Left kidney (tissue), 8 donors: ENCODE results near the gene LRFN2. TPM values are rescaled to one million over a fixed set of nuclear protein-coding genes. Genes with fewer than 3 reads are reported as not detected.

ENCODE experiments used
- DNase-seq: peaks from one replicate; pipeline ENCODE4 v3.0.0-alpha.2; 2013
- long read RNA-seq, 8 donors: transcript quantifications; one replicate each; lab custom pipeline, GENCODE V29; 2026
- polyA plus RNA-seq: library from polyadenylated mRNA; unstranded; fragments of 120-200 nt; gene quantifications from one replicate; pipeline ENCODE4 v1.2.1, GENCODE V29; 2013; ENCODE audit not compliant: insufficient read length

LRFN2 gene
- 0.81 TPM for polyA plus RNA-seq
- long read RNA-seq, donor 1: 0 reads
- long read RNA-seq, donor 2: 0 reads
- long read RNA-seq, donor 3: 0 reads
- long read RNA-seq, donor 4: 0 reads
- long read RNA-seq, donor 5: 0 reads
- long read RNA-seq, donor 6, partial matches to known transcripts: 0 of 1 reads
- long read RNA-seq, donor 6, other reads (novel, unspliced or antisense): 0 of 1 reads
- long read RNA-seq, donor 7: 0 reads
- long read RNA-seq, donor 8: 0 reads

DNA sequence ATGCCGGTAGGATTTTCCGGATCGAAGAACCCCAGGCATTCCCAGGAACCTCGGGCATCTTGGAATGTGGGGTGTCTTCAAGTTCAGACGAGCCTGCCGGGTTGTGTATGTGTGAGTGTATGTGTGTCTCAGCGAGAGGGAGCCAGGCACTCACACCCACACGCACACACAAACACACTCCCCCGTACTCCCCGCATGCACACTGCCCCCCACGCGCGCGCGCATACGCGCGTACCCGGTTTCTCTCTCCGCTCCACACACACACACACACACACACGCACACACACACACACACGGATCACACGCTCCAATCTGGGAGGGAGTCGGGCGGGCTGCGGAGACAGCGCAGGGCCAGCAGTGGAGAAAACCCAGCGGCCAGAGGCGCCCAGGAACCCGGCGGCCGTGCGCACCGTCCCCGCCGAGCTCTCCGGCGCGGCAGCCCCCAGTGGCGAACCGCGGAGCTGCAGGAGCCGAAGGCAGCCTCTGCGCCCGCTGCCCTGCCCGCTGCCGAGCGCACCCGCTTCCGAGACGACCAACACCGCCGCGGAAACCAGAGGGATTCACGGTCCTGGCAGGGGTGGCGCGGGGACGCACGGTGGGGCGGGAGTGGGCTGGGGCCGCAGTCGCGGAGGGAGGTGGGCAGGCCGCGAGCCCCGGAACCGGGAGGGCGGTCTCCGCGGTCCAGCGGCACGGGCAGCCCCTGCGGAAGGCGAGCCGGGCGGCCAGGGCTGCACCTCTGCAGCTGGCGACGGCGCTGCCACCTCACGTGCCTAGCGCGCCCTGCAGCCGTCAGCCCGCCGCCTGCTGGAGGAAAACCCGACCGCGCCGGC, at the start of gene LRFN2:
TSS of gene LRFN2 (minus strand) at position 125 of the 830 bp plus-strand sequence.
- peak; percentile 78 for DNase-seq

DNA sequence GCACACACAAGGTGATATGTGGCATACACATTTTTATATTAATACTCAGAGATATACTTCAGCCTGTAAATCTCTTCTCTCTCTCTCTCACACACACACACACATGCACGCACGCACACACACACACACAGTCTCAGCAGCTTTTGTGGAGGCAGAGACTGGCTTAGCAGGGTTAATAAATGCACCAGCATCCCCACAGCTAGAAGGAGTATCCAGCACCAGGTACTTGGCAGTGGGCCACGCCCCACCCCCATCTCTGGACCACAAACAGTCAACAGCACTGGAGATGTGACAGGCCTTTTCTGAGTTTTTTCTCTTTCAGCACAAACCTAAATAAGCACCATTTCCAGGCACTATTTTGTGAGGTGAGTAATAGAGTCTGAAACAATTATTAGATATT, 47.3 kb upstream of the LRFN2 start:
- DNase-seq: no peak

DNA sequence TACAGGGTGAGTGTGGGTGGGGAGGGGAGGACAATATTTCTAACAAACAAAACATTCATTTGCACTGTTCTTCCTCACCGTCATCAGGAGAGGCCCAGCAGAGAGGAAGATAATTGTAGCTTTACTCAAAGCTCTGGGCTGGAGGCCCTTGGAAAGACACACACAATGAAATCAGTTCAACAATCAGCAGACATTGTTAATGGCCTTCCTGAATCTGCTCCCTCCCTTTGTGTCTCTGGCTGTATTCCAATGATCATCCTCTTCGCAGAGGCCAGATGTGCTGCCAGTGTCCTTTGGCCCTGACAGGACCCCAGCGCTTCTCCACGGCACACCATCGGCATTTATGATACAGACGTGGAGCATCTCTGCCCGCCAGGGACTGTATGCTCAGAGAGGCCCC, 44.6 kb upstream of the LRFN2 start:
- no peak for DNase-seq

DNA sequence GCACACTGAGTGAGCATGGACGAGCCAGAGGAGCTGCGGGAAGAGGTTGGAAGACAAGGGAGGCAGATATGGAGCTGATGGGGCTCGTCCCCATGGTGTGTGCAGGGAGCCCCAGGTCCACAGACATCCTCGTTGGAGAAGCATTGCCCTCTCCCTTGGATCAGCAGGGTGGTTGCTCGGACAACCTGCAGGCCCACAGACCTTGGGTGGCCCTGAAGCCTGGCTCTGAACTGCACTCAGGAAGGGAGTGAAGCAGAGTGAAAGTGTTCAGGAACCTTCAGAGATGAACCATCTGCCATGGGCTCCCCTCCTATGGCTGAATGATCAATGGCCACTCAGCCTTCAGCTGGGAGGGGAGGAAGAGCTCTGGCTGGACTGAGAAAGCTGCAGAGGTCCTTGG, 43.3 kb upstream of the LRFN2 start:
- DNase-seq: no peak

DNA sequence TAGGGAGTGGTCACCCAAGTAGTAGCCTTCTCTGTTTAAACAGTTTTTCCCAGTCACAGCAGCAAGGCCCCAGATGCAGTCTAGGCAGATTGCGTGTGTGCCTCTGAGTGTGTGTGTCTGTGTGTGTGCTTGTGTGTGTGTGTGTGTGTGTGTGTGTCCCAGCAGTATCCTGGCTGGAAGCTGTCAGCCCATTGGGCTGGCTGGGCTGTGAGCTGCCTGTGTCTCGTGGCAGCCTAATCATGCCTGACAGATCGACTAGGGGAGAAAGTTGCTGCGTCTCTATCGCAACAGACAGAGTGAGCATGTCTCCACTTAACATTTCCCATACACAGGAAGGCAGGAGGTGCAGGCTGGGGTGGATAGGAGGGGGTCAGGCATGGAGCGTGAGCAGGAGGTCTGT, 42.9 kb upstream of the LRFN2 start:
- peak; percentile 30 for DNase-seq

DNA sequence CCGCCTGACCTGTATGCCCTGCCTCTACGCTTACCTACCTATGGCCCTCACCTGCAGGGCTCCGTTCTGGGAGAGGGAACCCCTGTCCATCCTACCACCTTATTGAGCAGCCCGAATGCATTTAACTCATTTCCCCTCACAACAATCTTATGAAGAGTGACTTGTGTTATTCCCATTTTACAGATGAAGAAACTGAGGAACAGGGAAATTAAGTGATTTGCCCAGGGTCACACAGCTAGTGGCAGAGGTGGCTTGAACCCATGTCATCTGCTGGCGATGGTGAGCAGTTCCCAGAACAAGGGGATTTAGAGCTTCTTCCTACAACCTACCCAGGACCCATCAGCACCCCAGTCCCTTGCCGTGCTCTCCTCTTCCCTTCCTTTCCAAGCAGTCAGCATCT, 42.3 kb upstream of the LRFN2 start:
- no peak for DNase-seq

DNA sequence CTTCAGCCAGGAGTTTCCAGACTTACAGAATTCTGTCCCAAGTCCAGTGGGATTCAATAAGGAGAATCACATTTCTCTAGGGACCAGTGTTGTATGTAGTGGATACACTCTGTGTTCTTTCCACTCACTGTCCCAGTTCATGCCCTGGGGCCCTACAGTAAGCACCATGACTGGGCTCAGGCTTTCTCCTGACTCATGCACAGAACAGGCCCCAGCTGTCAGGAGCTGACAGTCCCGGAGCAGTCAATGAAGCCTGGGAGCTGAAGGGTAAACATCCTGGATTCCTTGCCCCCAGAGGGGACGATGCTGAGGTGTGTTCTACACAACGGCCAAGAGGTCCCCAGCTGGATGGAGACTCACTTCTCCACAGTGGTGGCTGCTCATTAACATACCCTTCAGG, 40.2 kb upstream of the LRFN2 start:
- DNase-seq: no peak

DNA sequence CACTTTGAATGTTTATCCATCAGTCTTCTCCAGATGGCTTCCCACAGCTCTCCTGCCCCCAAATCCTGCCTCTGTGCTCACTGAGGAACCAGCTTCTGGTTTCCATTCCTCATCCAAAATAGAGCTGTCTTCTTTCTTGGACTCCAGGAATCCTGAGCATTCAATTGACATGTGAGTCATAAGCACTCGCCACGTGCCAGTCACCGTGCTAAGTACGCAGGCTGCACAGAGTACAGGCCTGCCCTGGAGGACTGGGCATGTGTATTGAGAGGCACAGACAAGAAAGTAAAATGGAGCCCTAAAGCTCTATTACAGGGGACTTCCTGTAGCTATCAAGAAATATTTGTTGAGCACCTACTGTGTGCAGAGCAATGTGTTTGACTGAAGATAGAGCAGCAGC, 39.7 kb upstream of the LRFN2 start:
- DNase-seq: no peak

DNA sequence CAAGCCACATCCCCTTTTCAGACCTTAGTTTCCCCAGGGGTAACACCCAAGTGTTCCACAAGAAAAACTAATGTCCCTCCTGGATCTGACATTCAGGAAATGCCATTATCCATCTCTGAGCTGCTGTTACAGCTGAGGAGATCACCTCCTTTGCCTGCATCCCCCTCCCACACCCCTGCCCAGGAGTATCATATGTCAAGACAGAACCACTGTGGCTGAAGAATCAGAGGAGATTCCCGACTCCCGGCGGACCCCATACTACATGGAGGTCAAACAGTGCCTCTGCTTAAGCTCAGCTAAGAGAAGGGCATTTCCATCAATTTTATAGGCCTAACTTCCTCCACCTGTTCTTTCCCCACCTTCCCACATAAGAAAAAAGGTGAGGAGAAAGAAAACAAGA, 36.8 kb upstream of the LRFN2 start:
- no peak for DNase-seq

DNA sequence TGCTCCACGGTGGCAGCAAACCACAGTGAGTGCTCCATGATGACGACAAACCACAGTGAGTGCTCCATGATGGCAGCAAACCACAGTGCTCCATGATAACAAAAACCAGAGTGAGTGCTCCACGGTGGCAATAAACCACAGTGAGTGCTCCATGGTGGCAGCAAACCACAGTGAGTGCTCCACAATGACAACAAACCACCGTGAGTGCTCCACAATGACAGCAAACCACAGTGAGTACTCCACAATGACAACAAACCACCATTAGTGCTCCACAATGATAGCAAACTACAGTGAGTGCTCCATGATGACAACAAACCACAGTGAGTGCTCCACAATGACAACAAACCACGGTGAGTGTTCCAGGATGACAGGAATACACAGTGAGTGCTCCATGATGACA, 36.0 kb upstream of the LRFN2 start:
- no peak for DNase-seq

DNA sequence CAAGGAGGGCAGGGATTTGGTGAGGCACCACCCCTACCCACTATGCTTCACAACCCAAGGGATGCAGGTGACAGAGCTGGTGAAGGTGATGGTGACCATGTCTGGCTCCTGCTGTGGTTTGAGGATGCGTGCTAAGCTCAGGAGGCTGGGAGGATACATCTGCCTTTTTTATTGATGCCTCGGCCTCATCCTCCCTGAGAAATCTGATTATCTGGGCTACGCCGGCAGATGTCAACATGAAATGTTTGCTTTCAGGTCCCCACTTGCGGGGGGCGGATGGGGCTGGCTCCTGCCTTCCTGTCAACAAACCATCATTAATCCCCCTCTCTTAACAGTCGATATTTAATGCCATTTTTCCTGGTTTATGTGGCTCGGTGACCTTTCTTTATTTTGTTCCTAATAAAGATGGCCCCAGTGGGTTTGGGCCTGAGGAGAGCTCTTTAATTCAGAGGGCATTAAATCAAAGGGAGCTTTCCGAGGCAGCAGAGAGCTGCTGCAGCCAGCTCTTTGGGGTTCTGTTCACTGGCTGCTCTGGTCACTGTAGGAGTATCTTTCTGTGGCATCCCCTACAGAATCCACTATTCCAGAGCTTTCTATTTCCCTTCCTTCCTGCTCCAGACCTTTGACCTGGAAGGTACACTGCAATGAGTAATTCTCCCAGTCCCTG, 33.5 kb upstream of the LRFN2 start:
- no peak for DNase-seq

DNA sequence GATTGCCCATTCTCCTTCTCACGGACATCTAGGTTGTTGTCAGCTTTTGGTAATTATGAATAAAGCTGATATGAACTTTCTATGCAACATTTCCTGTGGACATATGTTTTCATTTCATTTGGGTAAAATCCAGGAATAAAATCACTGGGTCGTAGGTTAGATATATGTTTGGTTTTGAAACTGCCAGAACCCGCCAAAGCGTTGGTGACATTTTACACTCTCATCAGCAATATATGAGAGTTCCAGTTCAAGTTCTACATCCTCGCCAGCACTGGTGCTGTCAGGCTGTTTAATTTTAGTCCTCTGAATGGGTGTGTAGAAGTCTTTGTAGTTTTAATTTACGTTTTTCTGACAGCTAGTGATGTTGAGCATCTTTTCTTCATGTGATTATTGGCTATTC, 27.5 kb upstream of the LRFN2 start:
- no peak for DNase-seq

DNA sequence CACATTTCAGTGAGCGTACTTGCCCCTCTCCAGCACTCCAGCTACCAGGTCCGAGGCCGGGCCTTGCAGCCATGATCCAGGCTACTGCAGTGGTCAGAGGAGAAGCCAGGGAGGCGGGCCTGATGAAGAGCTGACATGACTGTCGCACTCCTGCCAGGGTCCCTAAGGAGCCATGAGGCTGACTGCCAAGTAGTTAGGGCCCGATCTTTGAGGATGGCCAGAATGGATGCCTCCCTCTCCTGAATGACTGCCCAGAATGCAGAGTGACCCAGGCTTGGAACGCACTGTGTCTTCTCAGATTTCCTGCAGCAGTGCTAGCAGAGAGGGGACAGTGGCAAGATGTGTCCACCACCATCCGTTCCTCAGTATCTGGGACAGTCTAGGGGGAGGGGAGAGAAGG, 24.7 kb upstream of the LRFN2 start:
- DNase-seq: no peak

DNA sequence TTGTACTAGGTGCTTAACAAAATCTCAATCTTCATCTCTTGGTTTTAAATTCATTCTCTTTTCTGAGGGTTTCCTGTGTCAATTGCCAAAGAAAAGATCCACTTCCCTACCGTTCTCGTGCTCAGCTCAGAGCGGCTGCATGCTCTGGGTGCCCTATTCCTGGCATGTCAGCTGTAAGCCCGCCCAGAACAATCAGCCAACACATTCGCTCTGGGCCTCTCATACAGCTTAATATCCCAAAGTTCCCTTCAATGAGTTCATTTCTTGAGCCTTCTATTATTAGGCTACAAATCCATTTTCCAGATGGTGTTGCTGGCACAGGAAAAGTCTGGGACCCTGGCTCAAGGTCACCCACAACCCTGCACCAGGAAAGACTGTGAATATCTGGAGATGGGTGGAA, 24.3 kb upstream of the LRFN2 start:
- no peak for DNase-seq

DNA sequence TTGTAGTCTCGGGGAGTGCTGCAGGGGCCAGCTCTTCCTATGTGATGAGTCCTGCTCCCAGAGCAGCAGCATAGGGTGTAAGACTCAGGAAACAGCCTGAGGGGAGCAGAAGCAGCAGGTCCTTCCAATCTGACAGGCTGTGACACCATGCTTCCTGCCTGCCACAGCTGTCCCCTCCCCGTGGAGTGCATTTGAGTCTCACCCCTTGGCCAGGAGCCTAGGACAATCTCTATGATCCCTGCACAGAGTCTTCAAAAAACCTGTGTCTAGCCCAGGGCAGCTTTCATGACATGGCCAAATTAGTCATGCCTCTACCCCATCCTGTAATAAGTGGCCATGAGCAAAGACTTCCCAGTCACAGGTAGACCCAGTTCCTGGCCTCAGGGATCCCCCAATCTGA, 23.1 kb upstream of the LRFN2 start:
- DNase-seq: no peak

DNA sequence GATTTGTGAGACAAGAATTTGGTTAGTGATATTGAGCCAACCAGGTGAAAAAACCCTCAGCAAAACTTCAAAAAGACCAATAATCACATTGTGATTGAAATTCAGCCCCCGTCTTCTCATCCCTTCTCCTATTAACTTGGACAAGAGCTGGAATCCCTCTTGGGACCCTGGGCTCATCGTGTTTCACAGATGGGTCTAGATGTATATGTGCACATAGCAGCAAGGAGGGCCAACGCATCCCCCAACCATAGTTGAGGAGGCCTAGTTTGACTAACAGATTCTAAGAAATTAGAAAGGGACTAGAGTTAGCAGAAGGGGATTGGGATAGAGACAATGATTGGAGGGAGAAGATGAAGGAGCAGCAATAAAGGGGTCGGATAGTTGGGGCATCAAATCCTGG, 19.8 kb upstream of the LRFN2 start:
- no peak for DNase-seq

DNA sequence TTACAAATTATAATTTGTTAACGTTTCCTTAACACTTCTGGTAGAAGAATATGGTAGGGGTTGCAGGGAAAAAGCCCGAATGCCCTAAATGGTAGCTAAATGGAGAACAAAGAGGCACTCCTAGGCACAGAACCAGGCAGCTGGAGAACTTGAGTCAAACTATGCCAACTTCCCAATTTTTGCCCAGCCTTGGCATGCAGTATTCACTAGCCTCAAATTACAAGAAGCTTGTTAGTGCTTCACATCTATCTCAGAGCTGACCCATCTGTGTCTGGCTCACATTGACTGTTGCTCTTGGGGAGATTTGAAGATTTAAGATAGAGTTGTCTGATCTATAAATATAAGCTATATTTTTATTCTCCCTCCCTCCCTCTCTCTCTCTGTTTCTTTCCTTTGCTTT, 19.4 kb upstream of the LRFN2 start:
- DNase-seq: no peak

DNA sequence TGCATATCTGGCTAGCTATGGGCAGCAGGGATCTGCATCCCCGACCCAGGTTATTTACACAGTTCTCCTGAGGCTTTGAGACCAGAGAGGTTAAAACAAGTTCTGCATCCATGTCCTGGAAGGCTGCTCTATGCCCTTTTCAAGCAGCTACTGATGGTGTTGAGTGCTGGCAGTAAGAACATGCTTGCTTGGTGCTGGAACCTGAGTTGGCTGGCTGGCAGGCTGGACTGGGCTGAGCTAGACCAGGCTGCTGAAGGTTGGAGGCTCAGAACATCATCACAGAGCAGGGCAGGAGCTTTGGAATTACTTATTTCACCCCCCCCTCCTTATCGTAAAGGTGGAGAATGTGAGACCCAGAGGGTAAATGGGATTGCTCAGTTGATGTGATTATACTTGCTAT, 16.9 kb upstream of the LRFN2 start:
- DNase-seq: no peak

DNA sequence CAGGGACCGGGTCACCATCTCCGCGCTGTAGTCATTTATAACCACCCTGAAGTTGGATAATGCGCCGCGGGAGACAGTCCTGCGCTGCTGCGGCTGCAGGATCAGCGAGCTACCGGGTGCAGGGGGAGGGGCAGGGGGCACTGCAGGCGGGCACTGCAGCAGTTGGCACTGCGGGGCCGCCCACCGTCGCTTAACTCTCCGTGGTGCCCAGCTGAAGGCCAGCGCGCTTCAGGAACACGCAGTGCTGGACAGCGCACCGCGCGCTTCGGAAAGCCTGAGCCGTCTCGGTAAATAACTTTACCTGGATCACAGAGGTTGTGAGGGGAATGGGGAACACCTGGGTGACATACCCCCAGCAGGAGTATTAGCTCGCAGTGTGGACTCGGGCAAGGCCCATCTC, 12.4 kb upstream of the LRFN2 start:
- peak; percentile 71 for DNase-seq

DNA sequence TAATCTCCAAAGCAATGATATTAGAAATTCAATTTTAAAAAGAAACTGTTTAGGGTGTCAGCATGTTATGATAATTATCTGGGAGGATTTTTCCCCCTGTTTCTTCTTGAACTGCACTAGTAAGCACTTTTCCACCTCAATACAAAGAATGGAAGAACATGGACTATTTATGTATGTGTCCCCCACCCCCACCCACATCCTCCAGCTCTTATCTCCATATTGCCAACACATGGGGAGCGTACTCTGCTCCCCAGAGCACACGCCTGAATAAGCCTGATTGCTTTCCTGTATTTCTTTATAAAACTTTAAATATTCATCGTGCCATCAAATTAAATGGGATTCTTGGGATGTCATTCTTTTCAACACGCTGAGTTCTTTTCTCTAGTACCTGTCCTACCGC, 11.4 kb upstream of the LRFN2 start:
- DNase-seq: no peak

DNA sequence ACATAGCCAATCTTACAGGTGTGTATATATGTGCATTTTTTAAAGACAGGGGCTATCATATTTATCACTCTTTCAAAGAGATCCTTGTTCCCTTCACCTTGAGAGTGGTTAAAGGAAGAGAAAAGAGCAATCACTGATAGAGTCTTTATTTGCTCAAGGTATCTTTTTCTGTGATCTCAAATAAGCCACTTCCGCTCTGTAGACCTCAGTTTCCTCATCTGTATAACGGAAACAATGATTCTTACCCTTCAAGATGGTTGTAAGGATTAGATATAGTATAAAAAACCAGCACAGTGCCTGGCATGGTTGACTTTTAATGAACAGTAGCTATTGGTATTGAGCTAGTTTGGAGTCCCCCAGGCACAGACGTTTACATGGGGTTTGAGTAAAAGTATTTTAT, 10.1 kb upstream of the LRFN2 start:
- DNase-seq: no peak

DNA sequence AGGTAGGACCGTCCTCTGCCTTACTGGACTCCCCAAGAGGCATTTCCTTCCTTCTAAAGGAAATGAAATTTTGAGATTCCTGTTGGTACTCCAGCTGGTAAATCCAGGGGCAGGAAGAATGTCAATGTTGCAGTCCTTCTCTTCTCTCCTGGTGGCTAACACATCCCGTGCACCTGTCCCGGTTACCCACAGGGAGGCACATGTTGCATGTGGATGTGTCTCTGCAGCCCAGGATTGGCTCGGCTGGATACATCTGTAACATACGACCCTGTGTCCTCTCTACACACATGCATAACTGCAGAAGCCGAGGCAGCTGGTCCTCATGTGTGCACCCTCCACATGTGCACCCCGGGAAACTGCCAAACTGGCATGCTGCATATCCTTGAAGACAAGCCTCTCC, 1.3 kb upstream of the LRFN2 start:
- DNase-seq: no peak

DNA sequence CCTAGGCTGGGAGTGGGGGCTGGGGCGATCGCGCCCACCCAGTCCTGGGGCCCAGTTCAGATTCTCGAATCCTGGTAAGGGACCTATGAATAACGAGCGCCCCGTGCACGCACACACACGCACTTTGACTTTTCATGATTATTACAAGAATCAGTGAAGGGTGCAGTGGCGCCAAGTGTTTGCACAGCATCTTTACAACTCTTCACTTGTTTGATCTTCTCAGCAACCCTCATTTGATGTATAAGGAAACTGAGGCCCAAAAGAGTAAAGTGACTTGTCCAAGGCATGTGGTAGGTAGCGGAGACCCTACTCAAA, 863 bp upstream of the LRFN2 start:
- no peak for DNase-seq
